Activated naive CD4-positive, alpha-beta T cell treated with anti-CD3 and anti-CD28 coated beads for 36 hours (primary cell): ENCODE results near the gene SERTAD3. TPM values are rescaled to one million over a fixed set of nuclear protein-coding genes. Genes with fewer than 3 reads are reported as not detected.
"Not testable (repeated sequence)": the region's sequence is repeated elsewhere in the genome, so short reads cannot be mapped to it uniquely, and the experiment has no call there.

Experiments used
- CTCF ChIA-PET: fragments of 350-600 bp; sonication (Branson Sonifier 250); formaldehyde crosslinking; loops from one replicate; lab custom pipeline; 2021; ENCODE audit warnings: antibody characterized with exemption; lab: Charles Lee
- DNase-seq: peaks from one replicate; pipeline ENCODE4 v3.0.0-alpha.2; 2020
- H3K27ac Mint-ChIP-seq: one replicate; pipeline ENCODE4 v1.8.0; 2021; ENCODE audit warnings: mild to moderate bottlenecking, mixed read lengths
- H3K27me3 Mint-ChIP-seq: one replicate; pipeline ENCODE4 v1.8.0; 2021; ENCODE audit warnings: low read depth, mixed read lengths
- H3K36me3 Mint-ChIP-seq: one replicate; pipeline ENCODE4 v1.8.0; 2021; ENCODE audit warnings: low read depth, mixed read lengths
- H3K4me1 Mint-ChIP-seq: one replicate; pipeline ENCODE4 v1.8.0; 2021; ENCODE audit warnings: low read depth, mixed read lengths
- H3K4me3 Mint-ChIP-seq: one replicate; pipeline ENCODE4 v1.8.0; 2021; ENCODE audit warnings: mild to moderate bottlenecking, moderate library complexity, mixed read lengths
- H3K9me3 Mint-ChIP-seq: one replicate; pipeline ENCODE4 v1.8.0; 2021; ENCODE audit warnings: mixed read lengths
- intact Hi-C: fragments of 100-400 bp; cut with micrococcal nuclease; formaldehyde crosslinking; loops from one replicate; pipeline ENCODE4 v1.15.1; 2023
- total RNA-seq, 2 experiments: library from RNA; stranded (reverse); gene quantifications; one replicate each; pipeline ENCODE4 v1.2.3, GENCODE V29; 2021

The SERTAD3 gene
- 1 to 10 TPM; 3.8 to 7.3 TPM for total RNA-seq

- peak within 1 kb of the TSS; percentile 97 for H3K4me3 Mint-ChIP-seq
- intact Hi-C loops: loop anchor here (1.0 to 5.0 kb wide), 15 partner anchors 11 to 353 kb away; partner anchors contain the start of genes ACTMAP, AKT2, BLVRB and C19orf47
- peak; percentile 96 for DNase-seq
- CTCF ChIA-PET: interaction anchor here (1.5 to 2.5 kb wide), 4 partner anchors 18 to 41 kb away, joined by 4 to 11 read pairs (median 8); partner anchors contain the start of gene SERTAD1
- H3K27ac Mint-ChIP-seq: peak within 1 kb of the TSS; percentile 92
- peaks cover 19% of the 10 kb centered on the region for H3K4me1 Mint-ChIP-seq
- no peaks in the 10 kb centered on the region for H3K36me3 Mint-ChIP-seq
- H3K9me3 Mint-ChIP-seq: no peaks in the 10 kb centered on the region
- H3K27me3 Mint-ChIP-seq: no peaks in the 10 kb centered on the region
Observed at GRCh38 chr19:40444000-40444824, at the start of gene SERTAD3. TSS of gene SERTAD3 (minus strand) at chr19:40444335. CDS start at chr19:40442080, 2,255 bp downstream.

DNA sequence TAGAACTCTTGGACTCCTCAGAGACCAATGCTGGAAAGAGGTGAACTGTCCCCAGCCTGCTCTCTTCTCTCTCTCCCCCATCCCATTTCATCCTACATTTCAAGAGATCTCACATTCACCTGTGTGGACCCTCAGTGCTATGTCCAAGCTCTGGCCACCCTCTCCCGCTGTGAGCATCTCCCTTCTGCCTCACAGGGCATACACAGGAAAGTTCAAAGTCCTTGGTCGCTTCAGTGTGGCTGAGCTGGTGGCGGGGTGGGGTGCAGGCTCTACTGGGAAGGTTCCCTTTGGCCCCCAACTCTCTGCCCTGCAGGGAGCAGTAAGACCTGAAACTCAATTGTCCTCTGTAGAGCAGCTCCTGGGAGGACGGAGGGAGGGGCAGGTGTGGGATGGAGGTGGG, 49.6 kb upstream of the SERTAD3 start:
- intact Hi-C loops: no loop called here
- Mint-ChIP-seq H3K4me3 (no peak overlapping the region), H3K27ac (no peak overlapping the region), H3K4me1 (no peaks in the 10 kb centered on the region), H3K9me3 (no peaks in the 10 kb centered on the region), H3K27me3 (peaks cover 5% of the 10 kb centered on the region), H3K36me3 (no peaks in the 10 kb centered on the region)
- CTCF ChIA-PET: interaction anchor here (1.0 kb wide), 1 partner anchor 17 kb away, joined by 3 read pairs; no protein-coding TSS in a partner anchor
- DNase-seq: no peak

DNA sequence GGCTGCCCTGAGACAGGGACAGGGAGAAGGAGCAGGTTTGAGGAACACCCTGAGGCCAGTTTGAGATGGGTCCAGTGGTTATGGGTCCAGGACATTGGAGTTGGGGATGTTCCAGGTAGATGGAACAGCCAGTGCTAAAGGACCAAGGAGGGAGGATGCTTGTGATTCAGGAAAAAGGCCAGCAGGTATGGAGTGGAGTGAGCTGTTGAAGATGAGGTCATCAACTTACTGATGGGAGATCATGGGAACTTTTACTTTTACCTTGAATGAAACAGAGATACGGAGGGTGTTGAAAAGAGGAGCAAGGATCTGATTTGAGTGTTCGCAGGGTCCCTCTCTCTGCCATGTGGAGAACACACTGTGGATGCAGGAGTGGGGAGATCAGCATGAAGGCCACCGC, 48.1 kb upstream of the SERTAD3 start:
- CTCF ChIA-PET: no interaction called here
- Mint-ChIP-seq H3K27me3 (peaks cover 13% of the 10 kb centered on the region), H3K9me3 (no peaks in the 10 kb centered on the region), H3K4me3 (no peak overlapping the region), H3K36me3 (no peaks in the 10 kb centered on the region), H3K27ac (no peak overlapping the region), H3K4me1 (peaks cover 7% of the 10 kb centered on the region)
- intact Hi-C loops: no loop called here
- no peak for DNase-seq

DNA sequence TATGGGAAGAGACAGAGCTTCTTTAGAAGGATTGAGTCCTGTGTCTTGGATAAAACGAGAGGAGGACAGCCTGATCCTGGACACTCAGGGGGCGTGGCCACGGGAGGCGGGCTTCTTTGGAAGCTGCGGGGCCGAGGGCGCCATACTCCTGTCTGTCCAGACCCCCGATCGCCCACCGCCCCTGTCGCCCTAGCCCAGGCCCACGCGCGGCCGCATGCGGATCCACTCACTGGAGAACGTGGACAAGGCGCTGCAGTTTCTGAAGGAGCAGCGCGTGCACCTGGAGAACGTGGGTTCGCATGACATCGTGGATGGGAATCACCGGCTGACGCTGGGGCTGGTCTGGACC, 45.7 kb upstream of the SERTAD3 start:
- CTCF ChIA-PET: interaction anchor here (0.7 kb wide), 1 partner anchor 824 kb away, joined by 3 read pairs; no protein-coding TSS in a partner anchor
- peaks cover 7% of the 10 kb centered on the region for H3K4me1 Mint-ChIP-seq
- intact Hi-C loops: no loop called here

DNA sequence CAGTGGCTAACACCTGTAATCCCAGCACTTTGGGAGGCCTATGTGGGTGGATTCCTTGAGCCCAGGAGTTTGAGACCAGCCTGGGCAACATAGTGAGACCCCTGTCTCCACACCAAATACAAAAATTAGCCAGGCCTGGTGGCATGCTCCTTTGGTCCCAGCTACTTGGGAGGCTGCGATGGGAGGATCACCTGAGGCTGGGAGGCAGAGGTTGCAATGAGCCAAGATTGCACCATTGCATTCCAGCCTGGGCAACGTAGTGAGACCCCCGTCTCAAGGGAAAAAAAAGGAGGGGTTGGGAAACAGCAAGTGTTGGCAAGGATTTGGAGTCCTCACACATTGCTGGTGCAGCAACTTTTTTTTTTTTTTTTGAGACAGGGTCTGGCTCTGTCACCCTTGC, 41.9 kb upstream of the SERTAD3 start:
- Mint-ChIP-seq H3K4me3 (no peak overlapping the region), H3K4me1 (peaks cover 7% of the 10 kb centered on the region), H3K9me3 (no peaks in the 10 kb centered on the region), H3K27ac (no peak overlapping the region), H3K36me3 (no peaks in the 10 kb centered on the region), H3K27me3 (peaks cover 12% of the 10 kb centered on the region)
- no peak for DNase-seq
- intact Hi-C loops: no loop called here
- CTCF ChIA-PET: interaction anchor here (0.6 kb wide), 1 partner anchor 76 kb away, joined by 4 read pairs; no protein-coding TSS in a partner anchor

More for the DNA sequence above, 45.7 kb upstream of the SERTAD3 start:
- H3K4me3 Mint-ChIP-seq: no peak overlapping the region
- H3K9me3 Mint-ChIP-seq: no peaks in the 10 kb centered on the region
- peaks cover 15% of the 10 kb centered on the region for H3K27me3 Mint-ChIP-seq
- no peaks in the 10 kb centered on the region for H3K36me3 Mint-ChIP-seq
- no peak overlapping the region for H3K27ac Mint-ChIP-seq
- DNase-seq: no peak

GRCh38 chr19:40475878-40476644, 31.9 kb upstream of the SERTAD3 start:
- H3K9me3 Mint-ChIP-seq, H3K27me3 Mint-ChIP-seq, H3K27ac Mint-ChIP-seq, H3K4me1 Mint-ChIP-seq, DNase-seq, H3K36me3 Mint-ChIP-seq, H3K4me3 Mint-ChIP-seq: not testable (repeated sequence)
- intact Hi-C loops: loop anchor here (1.0 kb wide), 1 partner anchor 11 kb away; the partner anchor contains the start of gene BLVRB
- CTCF ChIA-PET: interaction anchor here (0.6 to 1.5 kb wide), 3 partner anchors 9 to 303 kb away, joined by 3 to 5 read pairs (median 3); no protein-coding TSS in a partner anchor

GRCh38 chr19:40474737-40475136, 30.6 kb upstream of the SERTAD3 start:
- H3K27me3 Mint-ChIP-seq: no peaks in the 10 kb centered on the region
- H3K4me1 Mint-ChIP-seq: peaks cover 2% of the 10 kb centered on the region
- intact Hi-C loops: no loop called here
- H3K27ac Mint-ChIP-seq: no peak overlapping the region
- H3K9me3 Mint-ChIP-seq: no peaks in the 10 kb centered on the region
- H3K4me3 Mint-ChIP-seq: no peak overlapping the region
- no peaks in the 10 kb centered on the region for H3K36me3 Mint-ChIP-seq
- DNase-seq: no peak
- CTCF ChIA-PET: interaction anchor here (0.7 kb wide), 1 partner anchor 54 kb away, joined by 3 read pairs; no protein-coding TSS in a partner anchor

GRCh38 chr19:40472516-40472915, 28.4 kb upstream of the SERTAD3 start:
- H3K9me3 Mint-ChIP-seq: no peaks in the 10 kb centered on the region
- intact Hi-C loops: no loop called here
- no peak overlapping the region for H3K27ac Mint-ChIP-seq
- no peak overlapping the region for H3K4me3 Mint-ChIP-seq
- CTCF ChIA-PET: no interaction called here
- H3K4me1 Mint-ChIP-seq: peaks cover 2% of the 10 kb centered on the region
- no peaks in the 10 kb centered on the region for H3K36me3 Mint-ChIP-seq
- no peak for DNase-seq
- H3K27me3 Mint-ChIP-seq: peaks cover 3% of the 10 kb centered on the region

DNA sequence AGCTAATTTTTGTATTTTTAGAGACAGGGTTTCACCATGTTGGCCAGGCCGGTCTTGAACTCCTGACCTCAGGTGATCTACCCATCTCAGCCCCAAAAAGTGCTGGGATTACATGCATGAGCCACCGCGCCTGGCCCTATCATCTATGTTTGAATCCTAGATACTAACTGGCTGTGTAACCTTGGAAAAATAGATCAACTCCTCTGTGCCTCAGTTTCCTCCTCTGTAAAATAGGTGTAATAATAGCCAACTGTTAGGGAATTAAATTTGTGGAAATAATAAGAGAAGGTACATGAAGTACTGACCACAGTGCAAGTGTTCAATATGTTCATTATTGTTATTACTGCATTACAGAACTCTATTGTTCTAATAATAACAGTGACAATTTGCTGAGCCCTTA, 27.0 kb upstream of the SERTAD3 start:
- Mint-ChIP-seq H3K27ac (no peak overlapping the region), H3K36me3 (peaks cover 4% of the 10 kb centered on the region), H3K9me3 (no peaks in the 10 kb centered on the region), H3K4me1 (peaks cover 9% of the 10 kb centered on the region), H3K4me3 (no peak overlapping the region), H3K27me3 (peaks cover 10% of the 10 kb centered on the region)
- intact Hi-C loops: no loop called here
- no peak for DNase-seq
- CTCF ChIA-PET: interaction anchor here (1.3 kb wide), 1 partner anchor 166 kb away, joined by 4 read pairs; no protein-coding TSS in a partner anchor

DNA sequence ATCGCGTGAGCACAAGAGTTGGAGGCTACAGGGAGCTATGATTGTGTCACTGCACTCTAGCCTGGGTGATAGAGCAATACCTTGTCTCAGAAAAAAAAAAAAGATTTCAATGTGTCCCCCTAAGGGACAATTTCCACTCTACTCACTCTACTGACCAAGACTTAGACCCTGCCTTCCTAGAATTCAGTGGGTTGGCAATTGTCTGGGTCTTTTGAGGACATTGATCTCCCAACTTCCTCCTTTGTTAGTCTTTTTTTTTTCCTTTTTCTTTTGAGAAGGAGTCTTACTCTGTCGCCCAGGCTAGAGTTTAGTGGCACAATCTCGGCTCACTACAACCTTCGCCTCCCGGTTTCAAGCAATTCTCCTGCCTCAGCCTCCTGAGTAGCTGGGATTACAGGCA, 24.9 kb upstream of the SERTAD3 start:
- peaks cover 10% of the 10 kb centered on the region for H3K27me3 Mint-ChIP-seq
- peaks cover 24% of the 10 kb centered on the region for H3K4me1 Mint-ChIP-seq
- H3K9me3 Mint-ChIP-seq: no peaks in the 10 kb centered on the region
- H3K27ac Mint-ChIP-seq: no peak overlapping the region
- intact Hi-C loops: loop anchor here (10.0 kb wide), 1 partner anchor 324 kb away; no protein-coding TSS in a partner anchor
- H3K36me3 Mint-ChIP-seq: peaks cover 4% of the 10 kb centered on the region
- DNase-seq: no peak
- no peak overlapping the region for H3K4me3 Mint-ChIP-seq
- CTCF ChIA-PET: interaction anchor here (0.7 to 1.0 kb wide), 2 partner anchors 55 to 166 kb away, joined by 4 read pairs; no protein-coding TSS in a partner anchor

DNA sequence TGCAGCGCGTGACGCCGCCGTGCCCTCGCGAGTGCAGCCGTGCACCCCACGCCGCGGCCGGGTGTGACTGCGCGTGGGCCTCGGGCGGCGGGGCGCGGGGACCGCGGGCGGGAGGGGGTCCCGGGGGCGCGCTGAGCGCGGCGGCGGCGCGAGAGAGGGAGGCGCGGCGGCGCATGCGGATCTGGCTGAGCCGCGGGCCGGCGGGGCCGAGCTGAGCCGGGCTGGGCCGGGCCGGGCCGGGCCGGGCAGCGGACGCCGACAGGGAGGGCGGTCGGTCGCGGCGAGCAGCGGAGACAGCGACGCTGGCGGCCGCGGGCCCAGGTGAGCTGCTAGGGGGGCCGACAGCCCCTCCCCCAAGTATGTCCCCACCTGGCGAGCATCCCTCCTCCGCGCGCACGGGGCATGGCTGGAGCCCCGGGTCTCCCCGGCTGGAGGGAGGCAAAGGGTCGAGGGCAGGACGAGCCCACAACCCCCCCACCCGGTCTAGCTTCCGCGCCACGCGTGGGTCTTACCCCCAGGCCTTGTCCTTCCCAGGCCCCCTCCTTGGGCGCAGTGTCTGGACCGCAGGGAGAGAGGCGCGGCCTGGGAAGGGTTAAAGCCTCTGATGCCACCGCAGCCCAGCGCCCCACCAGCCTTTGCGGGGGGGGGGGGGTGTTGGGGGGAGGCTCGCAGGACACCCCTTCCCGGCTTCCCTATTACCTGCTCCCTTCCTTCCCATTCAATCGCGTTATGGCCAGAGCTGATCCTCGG, 23.0 kb upstream of the SERTAD3 start, which contains the start of gene SPTBN4:
Gene SPTBN4, plus strand, starts transcription at position 17 of the 750 bp plus-strand sequence. CDS start 5,621 bp downstream, outside the sequence.
- CTCF ChIA-PET: interaction anchor here (0.6 to 1.1 kb wide), 2 partner anchors 9 to 24 kb away, joined by 3 read pairs; no protein-coding TSS in a partner anchor
- Mint-ChIP-seq H3K9me3 (no peaks in the 10 kb centered on the region), H3K4me3 (peak within 1 kb of the TSS; percentile 78), H3K27me3 (peaks cover 10% of the 10 kb centered on the region), H3K27ac (peak within 1 kb of the TSS; percentile 1), H3K4me1 (peaks cover 26% of the 10 kb centered on the region), H3K36me3 (peaks cover 4% of the 10 kb centered on the region)
- no peak for DNase-seq
- intact Hi-C loops: loop anchor here (1.0 to 10.0 kb wide), 4 partner anchors 46 to 322 kb away; partner anchors contain the start of genes C19orf47, COQ8B and PLD3
